Erythroblast (primary cell): Measurements from ENCODE around the gene ATOX1.

Experiments used
- GATA1 ChIP-seq: IDR thresholded peaks from 2 replicates; pipeline ENCODE4 v1.6.1; 2011; ENCODE audit warnings: low read depth, mild to moderate bottlenecking, control low read depth, low read length, moderate library complexity
- POLR2A ChIP-seq: IDR thresholded peaks from 2 replicates; pipeline ENCODE4 v1.6.1; 2011; ENCODE audit warnings: mild to moderate bottlenecking, low read length

- TF ChIP-seq POLR2A (no peak), GATA1 (no peak)
Measured at GRCh38 chr5:151793358-151793757, 34.9 kb upstream of the ATOX1 start.
